GM12878 (cell line): Measurements from ENCODE around the gene CFB. TPM values are rescaled to one million over a fixed set of nuclear protein-coding genes. Genes with fewer than 3 reads are reported as not detected.

Experiments used
- ATAC-seq: fragments of 200-7000 bp; cut with Tn5 transposase; 3 replicates; pipeline ENCODE4 v1.9.1; 2020; ENCODE audit warnings: mild to moderate bottlenecking, moderate library complexity
- BruUV-seq: library from RNA; stranded (reverse); fragments of 400-500 nt; replicated peaks from 2 replicates; lab custom pipeline; 2021; lab: Mats Ljungman, UMichigan
- CTCF ChIA-PET: fragments of 300-600 bp; sonication (Branson Sonifier 250); formaldehyde crosslinking; extraction: SDS; loops from one replicate; lab custom pipeline; 2021; ENCODE audit warnings: inconsistent platforms; lab: Yijun Ruan, JAX
- POLR2A ChIA-PET: fragments of 350-600 bp; formaldehyde crosslinking; extraction: SDS; loops from one replicate; lab custom pipeline; 2021; ENCODE audit warnings: inconsistent platforms; lab: Charles Lee
- RAD21 ChIA-PET: fragments of 300-600 bp; sonication (Branson Sonifier 250); formaldehyde crosslinking; loops from one replicate; lab custom pipeline; 2023; ENCODE audit warnings: antibody characterized with exemption; ENCODE audit not compliant: unreplicated experiment; lab: Charles Lee
- SMC1A ChIA-PET: fragments of 300-600 bp; sonication (Branson Sonifier 250); formaldehyde crosslinking; loops from one replicate; lab custom pipeline; 2023; ENCODE audit not compliant: unreplicated experiment, uncharacterized antibody; lab: Charles Lee
- DNase-seq: peaks from one replicate; pipeline ENCODE4 v3.0.0-alpha.2; 2011; ENCODE audit warnings: low read depth, low spot score
- FAIRE-seq: peaks from 3 replicates; lab custom pipeline; 2011; peaks lifted over from hg19 to GRCh38; lab: Jason Lieb, UNC
- H2AFZ ChIP-seq: 2 replicates; pipeline ENCODE4 v1.6.0; 2011; ENCODE audit warnings: low read depth, low read length, control low read depth; ENCODE audit not compliant: control insufficient read depth
- H3K27ac ChIP-seq: 2 replicates; pipeline ENCODE4 v1.5.1; 2011; ENCODE audit warnings: control low read depth; ENCODE audit not compliant: control insufficient read depth, insufficient read depth
- H3K27me3 ChIP-seq, 2 experiments: replicated peaks in 1 of 2; 2 replicates each; pipeline versions ENCODE4 v1.6.0 to v1.6.1; 2011; ENCODE audit warnings: low read length in 1 of 2; ENCODE audit not compliant: control insufficient read depth in 2 of 2, insufficient read depth in 2 of 2
- H3K36me3 ChIP-seq, 2 experiments: 2 replicates each; pipeline ENCODE4 v1.5.1; 2011; ENCODE audit warnings: low read length in 1 of 2; ENCODE audit not compliant: control insufficient read depth in 2 of 2, insufficient read depth in 2 of 2
- H3K4me1 ChIP-seq: 2 replicates; pipeline ENCODE4 v1.6.1; 2011; ENCODE audit warnings: mild to moderate bottlenecking, low read length, moderate library complexity, mixed read lengths; ENCODE audit not compliant: control insufficient read depth, insufficient read depth
- H3K4me2 ChIP-seq: 2 replicates; pipeline ENCODE4 v1.6.0; 2011; ENCODE audit warnings: control low read depth; ENCODE audit not compliant: control insufficient read depth, insufficient read depth
- H3K4me3 ChIP-seq: fragments of 200-600 bp; sonication (generic); 2 replicates; pipeline ENCODE4 v1.5.1; 2016
- H3K79me2 ChIP-seq: 2 replicates; pipeline ENCODE4 v1.6.0; 2011; ENCODE audit warnings: low read length; ENCODE audit not compliant: control insufficient read depth, insufficient read depth
- H3K9ac ChIP-seq: 2 replicates; pipeline ENCODE4 v1.8.0; 2011; ENCODE audit warnings: low read length, control low read depth, mixed read lengths; ENCODE audit not compliant: control insufficient read depth, insufficient read depth
- H3K9me3 ChIP-seq: replicated peaks from 3 replicates; pipeline ENCODE4 v1.5.1; 2011; ENCODE audit warnings: mild to moderate bottlenecking, low read length; ENCODE audit not compliant: control insufficient read depth, insufficient read depth
- H4K20me1 ChIP-seq: 2 replicates; pipeline ENCODE4 v1.6.0; 2011; ENCODE audit not compliant: control insufficient read depth, insufficient read depth
- EGR1 ChIP-seq, 2 experiments: IDR thresholded peaks; 1 replicate in 1 of 2; 2 replicates in 1 of 2; pipeline ENCODE4 v1.6.1; 2011 to 2012; ENCODE audit warnings: low read depth in 2 of 2, low read length in 2 of 2, borderline replicate concordance in 1 of 2, mild to moderate bottlenecking in 1 of 2, moderate library complexity in 1 of 2
- ETV6 ChIP-seq, 2 experiments: fragments of 450-650 bp in 1 of 2; IDR thresholded peaks in 1 of 2; conservative IDR thresholded peaks in 1 of 2; 2 replicates each; pipeline ENCODE4 v1.6.1; 2014; ENCODE audit warnings: antibody characterized with exemption in 1 of 2, borderline replicate concordance in 1 of 2, low read depth in 1 of 2, mild to moderate bottlenecking in 1 of 2, moderate library complexity in 1 of 2
- LARP7 ChIP-seq: fragments of 450-650 bp; IDR thresholded peaks from 2 replicates; pipeline ENCODE4 v1.6.1; 2017; ENCODE audit warnings: mild to moderate bottlenecking
- PAX5 ChIP-seq: IDR thresholded peaks from 2 replicates; pipeline ENCODE4 v1.6.1; 2011; ENCODE audit warnings: low read depth, low read length, borderline replicate concordance
- PML ChIP-seq: IDR thresholded peaks from 2 replicates; pipeline ENCODE4 v1.6.1; 2012; ENCODE audit warnings: low read length, inconsistent platforms
- POLR2AphosphoS2 ChIP-seq: IDR thresholded peaks from 2 replicates; pipeline ENCODE4 v1.6.1; 2011; ENCODE audit warnings: low read depth, mild to moderate bottlenecking, low read length, improper control_type of control experiment, moderate library complexity
- TCF12 ChIP-seq: IDR thresholded peaks from 2 replicates; pipeline ENCODE4 v1.6.1; 2011; ENCODE audit warnings: low read depth, mild to moderate bottlenecking, low read length
- WGBS: methylation state at CpG from one replicate; pipeline ENCODE4 v1.1.6; 2016; ENCODE audit warnings: low lambda C conversion rate; ENCODE audit not compliant: insufficient replicate concordance, insufficient coverage; ENCODE audit errors: missing lambda C conversion rate; 5-methylcytosine and 5-hydroxymethylcytosine counted together
- in situ Hi-C: fragments of 300-500 bp; cut with MboI; formaldehyde crosslinking; loops from 9 replicates; pipeline ENCODE4 v1.14.3; 2018; ENCODE audit warnings: mixed read lengths
- intact Hi-C: fragments of 100-400 bp; cut with micrococcal nuclease; formaldehyde crosslinking; loops from one replicate; pipeline ENCODE4 v1.14.2; 2022; ENCODE audit not compliant: unreplicated experiment
- polyA plus RNA-seq, 11 experiments: library from polyadenylated mRNA; depleted of rRNA in 4 of 11; unstranded in 6 of 11; stranded (reverse) in 5 of 11; fragments of >200 nt; fragmentation: Nextera tagmentation in 4 of 11; fragmentation: Illumina TruSeq in 1 of 11; extraction: Ambion mirVana in 4 of 11; extraction: Trizol in 1 of 11; gene quantifications; 1 replicate in 1 of 11; 2 replicates in 10 of 11; pipeline versions ENCODE4 v1.2.1 to v1.2.3, GENCODE V29; 2011 to 2016; ENCODE audit warnings: inconsistent platforms in 2 of 11, missing spikeins in 2 of 11, low read depth in 1 of 11
- total RNA-seq, 4 experiments: library from RNA; depleted of rRNA in 3 of 4; stranded (reverse); fragments of >200 nt in 3 of 4; fragmentation: Illumina TruSeq in 1 of 4; extraction: Trizol in 1 of 4; gene quantifications; 2 replicates each; pipeline versions ENCODE4 v1.2.1 to v1.2.3, GENCODE V29; 2013 to 2021
- TF ChIP-seq, protein P1 (sequence below): fragments of 450-650 bp; conservative IDR thresholded peaks from 2 replicates; pipeline ENCODE4 v1.6.1; 2017; ENCODE audit warnings: mild to moderate bottlenecking, moderate library complexity

The CFB gene
- total and polyA plus RNA-seq, 10 of the 15 experiments (the other 5 are each of a cell fraction or from before 2014, with no cell fraction given): 0.09 to 1.7 (median 0.44) TPM; not detected in 7

DNA sequence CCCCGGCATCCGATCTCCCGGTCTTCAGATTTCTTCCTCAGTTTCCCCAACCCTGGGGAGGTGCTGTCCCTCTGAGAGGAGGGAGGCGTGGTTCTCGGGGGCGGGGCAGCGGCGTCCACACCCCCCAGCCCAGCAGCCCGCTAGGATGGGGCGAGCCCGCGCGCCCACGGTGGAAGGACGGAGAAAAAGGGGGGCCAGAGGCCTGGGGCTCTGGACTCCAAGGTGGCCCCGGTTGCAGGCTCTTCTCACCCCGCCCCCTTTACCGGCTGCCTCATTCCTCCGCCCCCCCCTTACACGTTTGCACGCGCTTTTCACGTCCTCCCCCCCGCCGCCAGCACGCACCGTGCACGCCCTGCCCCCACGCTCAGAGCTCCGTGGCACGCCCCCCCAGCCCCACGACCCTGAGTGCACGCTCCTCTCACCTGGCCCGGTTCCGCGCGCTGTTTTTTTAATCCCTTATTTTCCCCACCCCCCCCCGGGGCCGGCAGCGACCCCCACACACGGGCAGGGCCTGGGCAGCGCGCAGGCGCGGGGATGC is 44.4 kb upstream of the CFB start:
- H2AFZ ChIP-seq: no peak overlapping the region
- no peak for FAIRE-seq
- SMC1A ChIA-PET: no interaction called here

DNA sequence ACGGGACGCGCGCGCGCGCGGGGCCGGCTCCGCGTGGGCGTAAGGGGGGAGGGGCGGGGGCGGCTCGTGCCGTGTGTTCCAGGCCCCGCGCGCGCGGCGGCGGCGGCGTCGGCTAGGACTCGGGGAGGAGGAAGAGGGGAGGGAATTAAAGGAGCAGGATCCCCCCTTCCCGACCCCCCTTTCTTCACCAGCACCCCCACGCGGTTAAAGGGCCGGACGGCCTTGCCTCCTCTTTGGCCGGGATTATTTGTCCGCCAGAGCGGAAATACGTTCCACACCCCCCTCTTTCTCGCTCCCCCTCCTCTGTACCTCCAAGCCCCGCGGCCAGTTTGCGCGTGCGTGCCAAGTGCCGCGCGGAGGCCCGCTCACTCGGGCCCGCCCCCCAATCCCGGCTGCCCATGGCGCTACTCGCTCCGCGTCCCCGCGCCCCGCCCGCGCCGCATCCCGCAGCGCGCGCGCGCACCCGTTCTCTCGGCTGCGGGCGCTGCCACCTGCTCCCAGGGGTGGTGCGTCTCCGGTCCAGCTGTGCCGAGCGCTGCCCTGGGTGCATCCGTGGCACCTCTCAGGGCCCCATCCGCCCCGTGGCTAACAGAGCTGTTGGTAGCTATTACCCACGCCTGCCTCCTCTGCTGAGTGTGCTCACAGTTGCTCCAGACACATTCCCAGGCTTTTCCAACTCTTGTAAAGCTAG is 43.8 kb upstream of the CFB start, which contains the start of gene ZBTB12:
Gene ZBTB12, minus strand, starts transcription at position 134 of the 691 bp plus-strand sequence. CDS start 781 bp downstream, outside the sequence.
- Histone ChIP-seq H3K36me3 (no peaks in the 10 kb centered on the region; a peak in 1 of 4 replicates), H3K4me3 (peak within 1 kb of the TSS; percentile 89), H3K4me2 (peak within 1 kb of the TSS; percentile 94), H3K27ac (peak within 1 kb of the TSS; percentile 49), H4K20me1 (no peaks in the 10 kb centered on the region), H3K4me1 (peaks cover 11% of the 10 kb centered on the region), H3K79me2 (peaks cover 7% of the 10 kb centered on the region), H3K9me3 (no peaks in the 10 kb centered on the region), H3K27me3 (no peaks in the 10 kb centered on the region), H2AFZ (peak within 1 kb of the TSS; percentile 91), H3K9ac (peak within 1 kb of the TSS; percentile 63)
- BruUV-seq: no TSS peak
- ChIA-PET POLR2A (interaction anchor here (0.6 to 1.9 kb wide), 5 partner anchors 39 to 360 kb away, joined by 3 to 8 read pairs (median 5); partner anchors contain the start of genes ABHD16A, DXO, GPSM3 and NEU1), SMC1A (interaction anchor here (0.7 to 1.3 kb wide), 4 partner anchors 12 to 70 kb away, joined by 3 to 4 read pairs (median 3); partner anchors contain the start of gene DXO), CTCF (interaction anchor here (1.2 to 1.7 kb wide), 2 partner anchors 20 to 50 kb away, joined by 3 to 4 read pairs; no protein-coding TSS in a partner anchor), RAD21 (interaction anchor here (0.7 kb wide), 1 partner anchor 21 kb away, joined by 5 read pairs; no protein-coding TSS in a partner anchor)
- DNase-seq: peak; percentile 73
- peak; percentile 81 for ATAC-seq
- intact Hi-C loops: loop anchor here (10.0 kb wide), 1 partner anchor 357 kb away; the partner anchor contains the start of genes ATP6V1G2, DDX39B and NFKBIL1
- peak; percentile 77 for FAIRE-seq
- in situ Hi-C loops: no loop called here
- WGBS: under 1% methylated on average over 50 of the region's 77 CpGs
- TF ChIP-seq PAX5 (peak; percentile 45; the same call in 1 of the 2 replicates), POLR2AphosphoS2 (peak; percentile 62; the same call in 1 of the 2 replicates), PML (no peak), LARP7 (peak; percentile 74; the same call in 1 of the 2 replicates)
- TF ChIP-seq, protein P1, sequence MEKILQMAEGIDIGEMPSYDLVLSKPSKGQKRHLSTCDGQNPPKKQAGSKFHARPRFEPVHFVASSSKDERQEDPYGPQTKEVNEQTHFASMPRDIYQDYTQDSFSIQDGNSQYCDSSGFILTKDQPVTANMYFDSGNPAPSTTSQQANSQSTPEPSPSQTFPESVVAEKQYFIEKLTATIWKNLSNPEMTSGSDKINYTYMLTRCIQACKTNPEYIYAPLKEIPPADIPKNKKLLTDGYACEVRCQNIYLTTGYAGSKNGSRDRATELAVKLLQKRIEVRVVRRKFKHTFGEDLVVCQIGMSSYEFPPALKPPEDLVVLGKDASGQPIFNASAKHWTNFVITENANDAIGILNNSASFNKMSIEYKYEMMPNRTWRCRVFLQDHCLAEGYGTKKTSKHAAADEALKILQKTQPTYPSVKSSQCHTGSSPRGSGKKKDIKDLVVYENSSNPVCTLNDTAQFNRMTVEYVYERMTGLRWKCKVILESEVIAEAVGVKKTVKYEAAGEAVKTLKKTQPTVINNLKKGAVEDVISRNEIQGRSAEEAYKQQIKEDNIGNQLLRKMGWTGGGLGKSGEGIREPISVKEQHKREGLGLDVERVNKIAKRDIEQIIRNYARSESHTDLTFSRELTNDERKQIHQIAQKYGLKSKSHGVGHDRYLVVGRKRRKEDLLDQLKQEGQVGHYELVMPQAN: peak; percentile 54

More for the DNA sequence above, 44.4 kb upstream of the CFB start:
- CTCF ChIA-PET: interaction anchor here (1.7 kb wide), 1 partner anchor 51 kb away, joined by 4 read pairs; no protein-coding TSS in a partner anchor
- H3K36me3 ChIP-seq: no peaks in the 10 kb centered on the region; a peak in 1 of 4 replicates
- ATAC-seq (peak; percentile 6), DNase-seq (no peak)
- peaks cover 12% of the 10 kb centered on the region for H3K79me2 ChIP-seq
- WGBS: 3% methylated on average over 29 of the region's 45 CpGs
- TF ChIP-seq EGR1 (IDR thresholded peaks at IDR 0.05; ENCODE audit: borderline replicate concordance in 1 of 2, low read depth in 2 of 2, low read length in 2 of 2) (peak in 1 of 2 experiments; percentile 26; a peak in 1 of 3 replicates), ETV6 (conservative IDR thresholded peaks at IDR 0.05 in 1 of 2, IDR thresholded peaks at IDR 0.05 in 1 of 2; ENCODE audit: borderline replicate concordance in 1 of 2, low read depth in 1 of 2) (no peak), TCF12 (0 out of 2 replicates have a peak, but pooled peaks have one; percentile 7)
- peak overlapping the region; percentile 89 for H3K4me3 ChIP-seq
- H3K27me3 ChIP-seq: no peaks in the 10 kb centered on the region
- H4K20me1 ChIP-seq: no peaks in the 10 kb centered on the region
- BruUV-seq: TSS peak; percentile 62
- H3K9me3 ChIP-seq: no peaks in the 10 kb centered on the region
- RAD21 ChIA-PET: interaction anchor here (0.6 kb wide), 1 partner anchor 241 kb away, joined by 3 read pairs; the partner anchor contains the start of gene C6orf47
- H3K9ac ChIP-seq: no peak overlapping the region; the same call in 1 of the 2 replicates
- intact Hi-C loops: loop anchor here (10.0 kb wide), 1 partner anchor 357 kb away; the partner anchor contains the start of genes ATP6V1G2, DDX39B and NFKBIL1
- peak overlapping the region; percentile 49; the same call in 1 of the 2 replicates for H3K27ac ChIP-seq
- in situ Hi-C loops: no loop called here
- POLR2A ChIA-PET: interaction anchor here (0.6 to 1.9 kb wide), 3 partner anchors 39 to 359 kb away, joined by 5 to 8 read pairs (median 8); partner anchors contain the start of genes DXO and NEU1
- H3K4me2 ChIP-seq: peak overlapping the region; percentile 94
- peaks cover 14% of the 10 kb centered on the region for H3K4me1 ChIP-seq
